Left ventricle myocardium superior (tissue), 1 donor: ENCODE results near the gene NEB. TPM values are rescaled to one million over a fixed set of nuclear protein-coding genes. Genes with fewer than 3 reads are reported as not detected.

Source experiments
- ATAC-seq: fragments of 200-7000 bp; cut with Tn5 transposase; one replicate; pipeline ENCODE4 v1.9.1; 2020; ENCODE audit warnings: mild to moderate bottlenecking, moderate library complexity
- DNase-seq: peaks from one replicate; pipeline ENCODE4 v3.0.0-alpha.2; 2020
- intact Hi-C: fragments of 100-400 bp; cut with micrococcal nuclease; formaldehyde crosslinking; loops from one replicate; pipeline ENCODE4 v1.11.0; 2022
- total RNA-seq: library from RNA; stranded (reverse); fragmentation: NEBNext Ultra II Directional; extraction: Animal tissue kit (Norgen Biotek cat#: 25700); gene quantifications from one replicate; pipeline ENCODE4 v1.2.1, GENCODE V29; 2021
- donor health status: DM: no; HTN: yes; CAD: no; lungs with severe emphysema.

NEB gene
- total RNA-seq, 1 donor from 2014 or later, result 0.55 TPM

- ATAC-seq (no peak), DNase-seq (no peak)
- intact Hi-C loops, result no loop called here
These were observed 208.4 kb downstream of the NEB start for GRCh38 chr2:151525821-151526373.

- no peak for DNase-seq
- intact Hi-C loops, result no loop called here
- no peak for ATAC-seq
These were observed 210.4 kb downstream of the NEB start for GRCh38 chr2:151523850-151524249.

DNA sequence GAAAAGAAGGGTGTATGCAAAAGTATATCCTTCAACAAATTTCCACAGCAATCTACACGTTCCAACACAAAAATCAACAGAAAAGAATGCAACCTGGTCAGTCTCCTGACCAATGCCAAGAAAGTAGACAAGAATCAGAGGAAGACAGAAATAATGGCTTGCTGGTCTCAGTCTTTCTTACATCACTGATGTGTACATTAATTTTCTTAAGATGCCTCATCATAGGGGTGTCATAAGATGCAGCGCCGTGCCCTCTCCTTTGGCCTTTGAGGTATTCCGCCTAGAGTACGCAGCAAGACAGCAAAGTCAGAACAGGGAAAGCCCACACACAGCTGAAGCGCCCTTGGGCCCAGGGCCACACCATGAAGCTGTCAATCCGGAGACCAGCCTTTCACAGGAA lies 211.7 kb downstream of the NEB start:
- no peak for DNase-seq
- intact Hi-C loops, result no loop called here
- no peak for ATAC-seq

DNA sequence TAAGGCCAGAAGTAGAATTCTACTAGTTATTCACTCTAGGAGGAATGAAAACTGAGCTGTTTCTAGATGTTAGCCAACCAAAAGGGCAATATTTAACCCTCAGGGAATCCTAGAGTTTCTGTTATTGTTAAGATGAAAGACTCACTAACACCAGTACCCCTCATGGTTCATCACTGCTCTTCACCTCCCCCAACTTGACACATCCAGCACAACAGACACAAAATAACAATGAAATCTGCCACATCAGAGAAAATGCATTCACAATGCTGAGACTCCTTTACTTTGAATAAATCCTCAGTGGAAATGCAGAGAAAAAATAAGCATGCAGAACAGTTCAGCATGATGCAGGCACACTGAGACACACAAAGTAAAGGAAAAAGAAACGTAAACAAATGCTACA lies 213.3 kb downstream of the NEB start:
- ATAC-seq (no peak), DNase-seq (no peak)
- intact Hi-C loops, result no loop called here

GRCh38 chr2:151518802-151519201 lies 215.5 kb downstream of the NEB start:
- intact Hi-C loops, result no loop called here
- no peak for DNase-seq
- no peak for ATAC-seq

GRCh38 chr2:151508519-151508918 lies 225.8 kb downstream of the NEB start:
- no peak for DNase-seq
- ATAC-seq, result no peak
- intact Hi-C loops, result no loop called here

- ATAC-seq (no peak), DNase-seq (no peak)
- intact Hi-C loops, result no loop called here
These were observed 228.1 kb downstream of the NEB start for GRCh38 chr2:151506170-151506569.

GRCh38 chr2:151498178-151498577 lies 236.1 kb downstream of the NEB start:
- no peak for ATAC-seq
- DNase-seq, result no peak
- intact Hi-C loops, result no loop called here

GRCh38 chr2:151491496-151491895 lies 242.8 kb downstream of the NEB start:
- intact Hi-C loops, result no loop called here
- no peak for DNase-seq
- no peak for ATAC-seq

DNA sequence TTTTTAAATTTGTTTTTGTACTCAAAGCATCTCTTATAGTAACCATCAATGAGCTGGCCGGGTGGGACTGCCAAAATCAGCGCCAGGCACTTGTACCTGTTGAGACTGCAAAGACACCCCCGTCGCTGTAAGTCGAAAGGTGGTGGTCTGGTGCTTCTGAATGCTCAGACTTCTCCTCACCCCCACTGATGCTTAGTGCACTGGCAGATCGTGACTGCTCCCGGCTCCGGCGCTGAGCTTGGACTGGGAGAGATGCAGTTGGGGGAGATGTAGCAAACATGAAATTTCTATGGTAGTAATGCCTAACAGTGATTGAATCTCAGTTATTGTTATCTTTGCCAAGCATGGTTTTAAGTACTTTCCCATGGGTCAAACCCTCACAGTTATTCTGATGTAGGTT lies 244.0 kb downstream of the NEB start:
- intact Hi-C loops, result no loop called here
- DNase-seq (no peak), ATAC-seq (no peak)

DNA sequence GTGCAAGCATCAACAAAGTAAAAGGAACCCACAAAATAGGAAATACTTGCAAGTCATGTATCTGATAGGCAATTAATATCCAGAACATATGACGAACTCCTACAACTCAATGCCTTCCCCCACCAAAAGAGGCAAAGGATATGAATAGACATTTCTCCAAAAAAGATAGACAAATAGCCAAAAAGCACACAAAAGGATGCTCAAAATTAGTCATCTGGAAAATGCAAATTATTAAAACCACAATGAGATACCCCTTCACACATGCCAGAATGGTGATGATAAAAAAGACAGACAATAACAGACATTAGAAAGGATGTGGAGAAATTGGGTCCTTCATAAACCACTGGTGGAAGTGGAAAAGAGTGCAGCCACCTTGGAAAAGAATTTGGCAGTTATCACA lies 248.2 kb downstream of the NEB start:
- ATAC-seq (no peak), DNase-seq (no peak)
- intact Hi-C loops, result no loop called here

DNA sequence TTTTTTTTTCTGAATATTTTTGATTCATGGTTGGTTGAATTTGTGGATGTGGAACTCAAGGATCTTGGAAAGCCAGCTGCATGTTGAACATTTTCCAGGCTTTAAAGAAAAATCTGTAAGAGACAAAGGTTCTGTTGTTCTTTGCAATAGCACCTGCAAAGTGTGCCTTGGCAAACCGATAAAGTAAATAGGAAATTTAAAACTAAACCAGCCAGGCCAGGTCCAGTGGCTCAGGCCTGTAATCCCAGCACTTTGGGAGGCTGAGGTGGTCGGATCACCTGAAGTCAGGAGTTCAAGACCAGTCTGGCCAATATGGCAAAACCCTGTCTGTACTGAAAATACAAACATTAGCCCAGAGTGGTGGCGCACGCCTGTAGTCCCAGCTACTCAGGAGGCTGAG lies 250.2 kb downstream of the NEB start:
- intact Hi-C loops, result no loop called here
- ATAC-seq (no peak), DNase-seq (no peak)

DNA sequence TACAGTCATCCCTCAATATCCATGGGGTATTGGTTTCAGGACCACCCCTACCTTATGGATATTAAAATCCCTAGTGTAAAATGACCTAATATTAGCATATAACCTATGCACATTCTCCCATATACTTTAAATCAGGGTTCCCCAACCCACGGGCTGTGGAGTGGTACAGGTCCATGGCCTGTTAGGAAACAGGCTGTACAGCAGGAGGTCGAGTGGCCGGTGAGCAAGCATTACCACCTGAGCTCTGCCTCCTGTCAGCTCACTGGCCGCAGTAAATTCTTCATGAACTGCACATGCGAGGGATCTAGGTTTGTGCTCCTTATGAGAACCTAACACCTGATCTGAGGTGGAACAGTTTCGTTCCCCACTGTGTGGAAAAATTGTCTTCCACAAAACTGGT lies 250.7 kb downstream of the NEB start:
- no peak for DNase-seq
- ATAC-seq, result no peak
- intact Hi-C loops, result no loop called here

- DNase-seq (no peak), ATAC-seq (no peak)
- intact Hi-C loops, result no loop called here
These were observed 252.0 kb downstream of the NEB start for GRCh38 chr2:151482171-151482725.

DNA sequence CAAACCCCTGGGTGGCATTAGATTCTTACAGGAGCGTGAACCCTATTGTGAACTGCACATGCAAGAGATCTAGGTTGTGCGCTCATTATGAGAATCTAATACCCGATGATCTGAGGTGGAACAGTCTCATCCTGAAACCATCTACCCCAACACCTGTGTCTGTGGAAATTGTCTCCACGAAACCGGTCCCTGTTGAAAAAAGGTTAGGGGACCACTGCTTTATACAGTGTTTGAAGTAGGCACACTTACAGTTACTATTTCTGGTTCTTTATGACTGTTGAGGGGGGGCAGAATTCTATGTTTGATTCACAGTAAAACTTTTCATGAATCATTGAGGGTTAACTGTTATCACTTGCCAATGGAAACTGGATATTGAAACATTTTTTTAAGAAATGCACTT lies 252.5 kb downstream of the NEB start:
- intact Hi-C loops, result no loop called here

DNA sequence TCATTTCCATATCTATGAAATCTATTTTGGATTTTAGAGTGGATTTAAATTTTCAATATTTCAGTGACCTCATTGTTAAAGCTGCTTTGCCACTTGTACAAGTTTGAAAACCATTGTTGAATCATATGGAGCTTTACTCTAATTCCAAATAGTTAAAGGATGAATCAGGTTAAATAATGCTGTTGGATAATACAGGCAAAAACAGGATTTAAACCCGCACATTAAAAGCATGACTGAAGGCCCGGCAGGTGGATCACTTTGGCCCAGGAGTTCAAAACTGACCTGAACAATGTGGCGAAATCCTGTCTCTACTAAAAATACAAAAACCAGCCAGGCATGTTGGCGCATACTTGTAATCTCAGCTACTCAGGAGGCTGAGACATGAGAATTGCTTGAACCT lies 256.3 kb downstream of the NEB start:
- no peak for ATAC-seq
- no peak for DNase-seq

More for the DNA sequence above, 252.5 kb downstream of the NEB start:
- ATAC-seq (no peak), DNase-seq (no peak)

DNA sequence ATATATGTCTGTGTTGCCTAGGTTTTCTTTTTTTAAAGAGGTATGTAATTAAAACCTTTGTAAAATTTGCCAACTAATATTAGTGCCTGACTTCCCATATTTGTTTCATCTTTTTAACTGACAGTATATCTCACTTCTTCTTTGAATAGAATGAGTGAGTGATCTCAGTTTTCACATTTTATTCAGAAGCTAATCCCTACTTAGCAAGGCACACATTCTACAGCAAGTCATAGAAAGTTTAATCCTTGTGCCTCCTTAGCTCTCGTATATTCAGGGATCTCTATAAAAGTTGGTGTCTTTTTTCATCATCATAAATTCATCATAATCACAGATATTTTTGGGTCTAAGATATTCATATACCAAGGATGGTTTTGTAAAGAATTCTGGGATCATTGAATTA lies 258.0 kb downstream of the NEB start:
- intact Hi-C loops, result no loop called here
- ATAC-seq (no peak), DNase-seq (no peak)

More for the DNA sequence above, 256.3 kb downstream of the NEB start:
- intact Hi-C loops, result no loop called here

DNA sequence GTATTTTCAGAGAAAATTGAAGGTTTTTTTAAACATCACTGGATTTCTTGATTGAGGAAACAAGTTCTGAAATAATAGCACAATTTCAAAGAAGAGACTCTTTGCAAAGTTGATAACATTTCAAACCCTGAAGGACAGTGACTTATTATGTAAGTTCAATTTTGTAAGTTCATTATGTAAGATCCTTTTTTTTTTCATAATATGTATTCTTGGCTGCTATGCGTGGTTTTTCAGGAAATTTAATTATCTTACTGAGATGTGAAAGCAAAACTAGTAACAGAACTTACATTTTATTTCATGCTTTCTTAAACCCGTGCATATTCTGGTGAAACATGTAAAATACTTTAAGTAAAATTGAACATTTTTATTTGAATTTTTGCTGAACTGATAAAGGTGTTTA lies 259.2 kb downstream of the NEB start:
- intact Hi-C loops, result no loop called here
- DNase-seq (no peak), ATAC-seq (no peak)

DNA sequence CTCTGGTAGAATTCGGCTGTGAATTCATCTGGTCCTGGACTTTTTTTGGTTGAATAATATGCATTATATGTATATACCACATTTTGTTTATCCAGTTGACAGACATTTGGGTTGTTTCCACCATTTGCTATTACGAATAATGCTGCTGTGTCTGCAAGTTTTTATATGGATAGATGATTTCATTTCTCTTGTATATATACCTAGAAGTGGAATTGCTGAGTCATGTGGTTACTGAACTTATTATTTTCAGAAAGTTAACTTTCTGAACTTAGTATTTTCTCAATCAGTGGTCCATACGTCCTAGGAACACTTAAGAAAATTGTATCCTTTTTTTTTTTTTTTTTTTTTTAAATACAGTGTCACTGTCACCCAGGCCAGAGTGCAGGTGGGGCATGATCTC lies 261.3 kb downstream of the NEB start:
- DNase-seq, result no peak
- intact Hi-C loops, result no loop called here
- ATAC-seq, result no peak

DNA sequence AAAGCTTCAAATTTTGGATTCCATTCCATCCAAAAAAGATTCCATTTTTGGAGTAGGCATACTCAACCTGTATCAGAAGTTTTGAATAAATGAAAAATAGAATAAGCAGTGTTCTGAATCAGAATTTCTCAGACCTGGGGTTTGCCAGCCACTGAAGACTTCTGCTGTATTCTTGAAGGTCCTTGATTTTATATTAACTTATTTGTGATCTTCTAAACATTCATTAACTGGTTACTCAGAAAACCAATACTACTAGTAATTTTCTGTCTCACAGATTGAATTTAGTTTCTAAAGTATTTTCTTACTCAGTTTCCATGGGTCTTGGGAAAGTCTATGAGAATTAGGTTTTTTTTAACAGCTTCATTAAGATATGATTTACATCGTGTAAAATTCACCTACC lies 263.7 kb downstream of the NEB start:
- ATAC-seq, result no peak
- no peak for DNase-seq
- intact Hi-C loops, result no loop called here

DNA sequence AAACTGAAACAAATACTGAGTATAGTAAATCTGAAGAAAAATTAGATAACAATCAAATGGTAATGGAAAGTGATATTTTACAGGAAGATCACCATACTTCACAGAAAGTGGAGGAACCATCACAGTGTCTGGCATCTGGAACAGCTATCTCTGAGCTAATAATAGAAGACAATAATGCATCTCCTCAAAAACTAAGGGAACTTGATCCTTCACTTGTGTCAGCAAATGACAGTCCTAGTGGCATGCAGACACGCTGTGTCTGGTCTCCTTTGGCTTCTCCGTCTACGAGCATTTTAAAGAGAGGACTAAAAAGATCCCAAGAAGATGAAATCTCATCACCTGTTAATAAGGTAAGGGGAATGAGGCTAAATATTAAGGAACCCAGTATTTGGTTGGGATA lies 268.5 kb downstream of the NEB start:
- DNase-seq, result no peak
- intact Hi-C loops, result no loop called here
- no peak for ATAC-seq

- intact Hi-C loops, result no loop called here
- DNase-seq, result no peak
- no peak for ATAC-seq
These were observed 274.9 kb downstream of the NEB start for GRCh38 chr2:151459358-151459757.
